ENCODE measurements around the gene ART5. TPM values are rescaled to one million over a fixed set of nuclear protein-coding genes. Genes with fewer than 3 reads are reported as not detected.

ART5 gene
- total and polyA plus RNA-seq, 9 of the 15 experiments (the other 6 are each of a cell fraction or from before 2014, with no cell fraction given) = 0.08 to 0.59 (median 0.33) TPM

DNA sequence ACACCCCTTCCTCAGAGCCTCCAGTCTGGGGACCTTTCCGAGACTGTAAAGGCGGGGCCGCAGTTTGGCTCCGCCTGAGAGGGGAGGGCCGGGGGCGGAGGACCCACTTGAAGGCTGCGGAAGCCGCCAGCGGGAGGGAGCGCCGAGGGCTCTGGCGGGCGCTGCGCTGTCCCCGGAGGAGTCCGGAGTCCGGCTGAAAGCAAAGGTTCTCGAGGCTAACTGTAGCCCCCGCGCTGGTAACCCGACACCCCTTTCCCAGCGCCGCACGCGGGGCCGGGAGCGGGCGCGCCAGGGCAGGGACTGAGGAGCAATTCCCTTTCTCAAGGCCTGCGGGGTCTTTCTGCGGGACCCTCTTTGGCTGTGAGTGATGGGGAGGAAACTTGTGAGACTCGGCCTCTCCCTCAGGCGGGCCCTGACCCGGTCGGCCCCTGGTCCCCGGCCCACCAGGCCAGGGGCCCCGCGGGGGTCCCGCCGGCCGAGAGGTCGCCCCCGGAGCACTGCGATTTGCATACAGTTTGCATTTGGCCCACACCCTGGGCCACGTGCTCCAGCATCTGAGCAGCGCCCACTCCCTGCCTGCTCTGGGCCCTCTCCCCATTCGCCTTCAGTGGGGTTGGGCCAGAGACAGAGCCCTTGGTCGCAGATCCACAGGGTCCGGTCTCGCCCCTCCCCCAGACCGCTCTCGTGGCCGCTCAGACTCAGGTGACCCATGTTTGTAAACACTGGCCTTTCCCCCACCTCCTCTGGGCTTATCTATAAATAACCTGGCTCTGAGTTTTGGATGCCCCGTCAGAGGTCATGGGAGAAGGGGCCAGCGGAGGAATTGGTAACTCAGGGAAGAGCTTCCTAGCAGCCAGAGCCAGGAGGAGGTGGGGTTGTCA lies 519 bp upstream of the ART5 start (continued):
- TF ChIP-seq, protein P1, sequence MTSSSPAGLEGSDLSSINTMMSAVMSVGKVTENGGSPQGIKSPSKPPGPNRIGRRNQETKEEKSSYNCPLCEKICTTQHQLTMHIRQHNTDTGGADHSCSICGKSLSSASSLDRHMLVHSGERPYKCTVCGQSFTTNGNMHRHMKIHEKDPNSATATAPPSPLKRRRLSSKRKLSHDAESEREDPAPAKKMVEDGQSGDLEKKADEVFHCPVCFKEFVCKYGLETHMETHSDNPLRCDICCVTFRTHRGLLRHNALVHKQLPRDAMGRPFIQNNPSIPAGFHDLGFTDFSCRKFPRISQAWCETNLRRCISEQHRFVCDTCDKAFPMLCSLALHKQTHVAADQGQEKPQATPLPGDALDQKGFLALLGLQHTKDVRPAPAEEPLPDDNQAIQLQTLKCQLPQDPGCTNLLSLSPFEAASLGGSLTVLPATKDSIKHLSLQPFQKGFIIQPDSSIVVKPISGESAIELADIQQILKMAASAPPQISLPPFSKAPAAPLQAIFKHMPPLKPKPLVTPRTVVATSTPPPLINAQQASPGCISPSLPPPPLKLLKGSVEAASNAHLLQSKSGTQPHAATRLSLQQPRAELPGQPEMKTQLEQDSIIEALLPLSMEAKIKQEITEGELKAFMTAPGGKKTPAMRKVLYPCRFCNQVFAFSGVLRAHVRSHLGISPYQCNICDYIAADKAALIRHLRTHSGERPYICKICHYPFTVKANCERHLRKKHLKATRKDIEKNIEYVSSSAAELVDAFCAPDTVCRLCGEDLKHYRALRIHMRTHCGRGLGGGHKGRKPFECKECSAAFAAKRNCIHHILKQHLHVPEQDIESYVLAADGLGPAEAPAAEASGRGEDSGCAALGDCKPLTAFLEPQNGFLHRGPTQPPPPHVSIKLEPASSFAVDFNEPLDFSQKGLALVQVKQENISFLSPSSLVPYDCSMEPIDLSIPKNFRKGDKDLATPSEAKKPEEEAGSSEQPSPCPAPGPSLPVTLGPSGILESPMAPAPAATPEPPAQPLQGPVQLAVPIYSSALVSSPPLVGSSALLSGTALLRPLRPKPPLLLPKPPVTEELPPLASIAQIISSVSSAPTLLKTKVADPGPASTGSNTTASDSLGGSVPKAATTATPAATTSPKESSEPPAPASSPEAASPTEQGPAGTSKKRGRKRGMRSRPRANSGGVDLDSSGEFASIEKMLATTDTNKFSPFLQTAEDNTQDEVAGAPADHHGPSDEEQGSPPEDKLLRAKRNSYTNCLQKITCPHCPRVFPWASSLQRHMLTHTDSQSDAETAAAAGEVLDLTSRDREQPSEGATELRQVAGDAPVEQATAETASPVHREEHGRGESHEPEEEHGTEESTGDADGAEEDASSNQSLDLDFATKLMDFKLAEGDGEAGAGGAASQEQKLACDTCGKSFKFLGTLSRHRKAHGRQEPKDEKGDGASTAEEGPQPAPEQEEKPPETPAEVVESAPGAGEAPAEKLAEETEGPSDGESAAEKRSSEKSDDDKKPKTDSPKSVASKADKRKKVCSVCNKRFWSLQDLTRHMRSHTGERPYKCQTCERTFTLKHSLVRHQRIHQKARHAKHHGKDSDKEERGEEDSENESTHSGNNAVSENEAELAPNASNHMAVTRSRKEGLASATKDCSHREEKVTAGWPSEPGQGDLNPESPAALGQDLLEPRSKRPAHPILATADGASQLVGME (CRISPR knock-in tag; IDR thresholded peaks at IDR 0.05) = no peak
- TF ChIP-seq, protein P2, sequence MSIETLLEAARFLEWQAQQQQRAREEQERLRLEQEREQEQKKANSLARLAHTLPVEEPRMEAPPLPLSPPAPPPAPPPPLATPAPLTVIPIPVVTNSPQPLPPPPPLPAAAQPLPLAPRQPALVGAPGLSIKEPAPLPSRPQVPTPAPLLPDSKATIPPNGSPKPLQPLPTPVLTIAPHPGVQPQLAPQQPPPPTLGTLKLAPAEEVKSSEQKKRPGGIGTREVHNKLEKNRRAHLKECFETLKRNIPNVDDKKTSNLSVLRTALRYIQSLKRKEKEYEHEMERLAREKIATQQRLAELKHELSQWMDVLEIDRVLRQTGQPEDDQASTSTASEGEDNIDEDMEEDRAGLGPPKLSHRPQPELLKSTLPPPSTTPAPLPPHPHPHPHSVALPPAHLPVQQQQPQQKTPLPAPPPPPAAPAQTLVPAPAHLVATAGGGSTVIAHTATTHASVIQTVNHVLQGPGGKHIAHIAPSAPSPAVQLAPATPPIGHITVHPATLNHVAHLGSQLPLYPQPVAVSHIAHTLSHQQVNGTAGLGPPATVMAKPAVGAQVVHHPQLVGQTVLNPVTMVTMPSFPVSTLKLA (conservative IDR thresholded peaks at IDR 0.05) = peak; percentile 98
- no peak for TF ChIP-seq ZNF239 (CRISPR knock-in tag; IDR thresholded peaks at IDR 0.05)
- TF ChIP-seq SMARCE1 (IDR thresholded peaks at IDR 0.05) = peak; percentile 25; the same call in 1 of the 2 replicates
- no peak for TF ChIP-seq EWSR1 (IDR thresholded peaks at IDR 0.05; ENCODE audit: borderline replicate concordance, low read depth, partially characterized antibody)
- no peak for TF ChIP-seq PYGO2 (tag; IDR thresholded peaks at IDR 0.05)
- peak in 1 of 2 experiments; percentile 80; a peak in 3 of 4 replicates for TF ChIP-seq FOXA3 (CRISPR knock-in tag; conservative IDR thresholded peaks at IDR 0.05 in 1 of 2, IDR thresholded peaks at IDR 0.05 in 1 of 2)
- TF ChIP-seq SMC3 (conservative IDR thresholded peaks at IDR 0.05; ENCODE audit: insufficient read depth, low read depth, low read length) = no peak
- TF ChIP-seq FOXK1 (CRISPR knock-in tag; IDR thresholded peaks at IDR 0.05; ENCODE audit: borderline replicate concordance) = 0 out of 2 replicates have a peak, but pooled peaks have one; percentile 18
- peak; percentile 74; the same call in 1 of the 2 replicates for TF ChIP-seq MTA3 (IDR thresholded peaks at IDR 0.05; ENCODE audit: borderline replicate concordance)
- peak; percentile 18; the same call in 1 of the 2 replicates for TF ChIP-seq ZNF431 (CRISPR knock-in tag; IDR thresholded peaks at IDR 0.05)
- no peak for TF ChIP-seq FOXJ3 (CRISPR knock-in tag; IDR thresholded peaks at IDR 0.05)
- no peak for TF ChIP-seq PHB (CRISPR knock-in tag; IDR thresholded peaks at IDR 0.05)
- no peak for TF ChIP-seq RUNX1 (IDR thresholded peaks at IDR 0.05; ENCODE audit: low read depth)
- peak; percentile 64 to 68; a peak in 3 of 4 replicates for TF ChIP-seq NRF1 (conservative IDR thresholded peaks at IDR 0.05 in 1 of 2, IDR thresholded peaks at IDR 0.05 in 1 of 2)
- TF ChIP-seq GABPB2 (CRISPR knock-in tag; conservative IDR thresholded peaks at IDR 0.05) = no peak
- TF ChIP-seq KLF13 (tag; IDR thresholded peaks at IDR 0.05; ENCODE audit: borderline replicate concordance, low read depth) = no peak
- TF ChIP-seq ZNF707 (CRISPR knock-in tag; conservative IDR thresholded peaks at IDR 0.05) = no peak
- no peak for TF ChIP-seq ZNF347 (CRISPR knock-in tag; IDR thresholded peaks at IDR 0.05; ENCODE audit: low read depth)
- TF ChIP-seq HLTF (IDR thresholded peaks at IDR 0.05) = no peak
